ENCODE measurements around the gene KNTC1.
A peak's percentile ranks its signal among the peaks of the same experiment; 100 is the strongest.

KNTC1 gene

DNA sequence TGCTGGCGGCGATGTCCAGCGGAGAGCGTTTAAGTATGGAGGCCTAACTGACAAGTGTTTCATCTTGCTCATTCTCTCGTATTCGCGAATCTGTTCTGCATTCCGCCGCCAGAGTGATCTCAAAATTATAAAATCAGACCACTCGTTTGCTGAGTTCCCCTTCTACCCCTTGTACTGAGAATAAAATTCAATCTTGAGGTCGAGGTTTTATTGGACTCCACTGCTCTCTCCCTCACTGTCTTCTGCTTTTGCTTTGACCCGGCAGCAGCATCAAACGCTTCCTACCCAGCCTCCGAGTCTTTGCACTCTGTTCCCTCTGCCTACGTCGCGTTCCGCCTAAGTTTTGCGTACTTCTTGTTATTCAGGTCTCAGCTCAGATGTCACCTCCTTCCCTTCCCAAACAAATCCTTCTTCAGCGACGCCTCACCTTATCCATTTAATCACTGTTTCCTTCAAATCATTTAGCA is 462 bp downstream of the KNTC1 start (continued):
- TF ChIP-seq ZNF518A (tag by site-specific recombination; conservative IDR thresholded peaks at IDR 0.05; ENCODE audit: low read depth): no peak
- no peak for TF ChIP-seq ZSCAN5A (tag by site-specific recombination; IDR thresholded peaks at IDR 0.05)
- no peak for TF ChIP-seq ZNF621 (tag by site-specific recombination; IDR thresholded peaks at IDR 0.05)
- no peak for TF ChIP-seq ZBTB48 (tag by site-specific recombination; IDR thresholded peaks at IDR 0.05)
- TF ChIP-seq ZNF157 (tag by site-specific recombination; IDR thresholded peaks at IDR 0.05): no peak
- no peak for TF ChIP-seq FEZF1 (tag by site-specific recombination; IDR thresholded peaks at IDR 0.05)
- TF ChIP-seq TSHZ1 (tag by site-specific recombination; IDR thresholded peaks at IDR 0.05; ENCODE audit: borderline replicate concordance): no peak
- TF ChIP-seq ZNF239 (tag by site-specific recombination; IDR thresholded peaks at IDR 0.05): 0 out of 2 replicates have a peak, but pooled peaks have one; percentile 52
- TF ChIP-seq ZFP3 (tag by site-specific recombination; IDR thresholded peaks at IDR 0.05; ENCODE audit: low read depth): no peak
- TF ChIP-seq ZNF624 (tag by site-specific recombination; IDR thresholded peaks at IDR 0.05): no peak
- TF ChIP-seq, protein P1, sequence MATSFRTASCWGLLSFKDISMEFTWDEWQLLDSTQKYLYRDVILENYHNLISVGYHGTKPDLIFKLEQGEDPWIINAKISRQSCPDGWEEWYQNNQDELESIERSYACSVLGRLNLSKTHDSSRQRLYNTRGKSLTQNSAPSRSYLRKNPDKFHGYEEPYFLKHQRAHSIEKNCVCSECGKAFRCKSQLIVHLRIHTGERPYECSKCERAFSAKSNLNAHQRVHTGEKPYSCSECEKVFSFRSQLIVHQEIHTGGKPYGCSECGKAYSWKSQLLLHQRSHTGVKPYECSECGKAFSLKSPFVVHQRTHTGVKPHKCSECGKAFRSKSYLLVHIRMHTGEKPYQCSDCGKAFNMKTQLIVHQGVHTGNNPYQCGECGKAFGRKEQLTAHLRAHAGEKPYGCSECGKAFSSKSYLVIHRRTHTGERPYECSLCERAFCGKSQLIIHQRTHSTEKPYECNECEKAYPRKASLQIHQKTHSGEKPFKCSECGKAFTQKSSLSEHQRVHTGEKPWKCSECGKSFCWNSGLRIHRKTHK (tag by site-specific recombination; IDR thresholded peaks at IDR 0.05): no peak
- TF ChIP-seq GLIS1 (tag by site-specific recombination; IDR thresholded peaks at IDR 0.05): no peak
- no peak for TF ChIP-seq ZNF768 (tag by site-specific recombination; IDR thresholded peaks at IDR 0.05)
- TF ChIP-seq, protein P2, sequence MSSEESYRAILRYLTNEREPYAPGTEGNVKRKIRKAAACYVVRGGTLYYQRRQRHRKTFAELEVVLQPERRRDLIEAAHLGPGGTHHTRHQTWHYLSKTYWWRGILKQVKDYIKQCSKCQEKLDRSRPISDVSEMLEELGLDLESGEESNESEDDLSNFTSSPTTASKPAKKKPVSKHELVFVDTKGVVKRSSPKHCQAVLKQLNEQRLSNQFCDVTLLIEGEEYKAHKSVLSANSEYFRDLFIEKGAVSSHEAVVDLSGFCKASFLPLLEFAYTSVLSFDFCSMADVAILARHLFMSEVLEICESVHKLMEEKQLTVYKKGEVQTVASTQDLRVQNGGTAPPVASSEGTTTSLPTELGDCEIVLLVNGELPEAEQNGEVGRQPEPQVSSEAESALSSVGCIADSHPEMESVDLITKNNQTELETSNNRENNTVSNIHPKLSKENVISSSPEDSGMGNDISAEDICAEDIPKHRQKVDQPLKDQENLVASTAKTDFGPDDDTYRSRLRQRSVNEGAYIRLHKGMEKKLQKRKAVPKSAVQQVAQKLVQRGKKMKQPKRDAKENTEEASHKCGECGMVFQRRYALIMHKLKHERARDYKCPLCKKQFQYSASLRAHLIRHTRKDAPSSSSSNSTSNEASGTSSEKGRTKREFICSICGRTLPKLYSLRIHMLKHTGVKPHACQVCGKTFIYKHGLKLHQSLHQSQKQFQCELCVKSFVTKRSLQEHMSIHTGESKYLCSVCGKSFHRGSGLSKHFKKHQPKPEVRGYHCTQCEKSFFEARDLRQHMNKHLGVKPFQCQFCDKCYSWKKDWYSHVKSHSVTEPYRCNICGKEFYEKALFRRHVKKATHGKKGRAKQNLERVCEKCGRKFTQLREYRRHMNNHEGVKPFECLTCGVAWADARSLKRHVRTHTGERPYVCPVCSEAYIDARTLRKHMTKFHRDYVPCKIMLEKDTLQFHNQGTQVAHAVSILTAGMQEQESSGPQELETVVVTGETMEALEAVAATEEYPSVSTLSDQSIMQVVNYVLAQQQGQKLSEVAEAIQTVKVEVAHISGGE (tag by site-specific recombination; conservative IDR thresholded peaks at IDR 0.05; ENCODE audit: low read depth): no peak
- no peak for TF ChIP-seq ZNF121 (tag by site-specific recombination; IDR thresholded peaks at IDR 0.05)
- TF ChIP-seq SP2 (tag by site-specific recombination; IDR thresholded peaks at IDR 0.05): no peak
- TF ChIP-seq KLF16 (tag by site-specific recombination; IDR thresholded peaks at IDR 0.05): no peak
- TF ChIP-seq PBX3 (CRISPR knock-in tag; IDR thresholded peaks at IDR 0.05): no peak
- no peak for TF ChIP-seq SP7 (tag by site-specific recombination; IDR thresholded peaks at IDR 0.05)
- no peak for TF ChIP-seq ZIC2 (tag by site-specific recombination; IDR thresholded peaks at IDR 0.05)
- TF ChIP-seq ZSCAN30 (tag by site-specific recombination; IDR thresholded peaks at IDR 0.05): no peak
- TF ChIP-seq ZNF626 (tag by site-specific recombination; IDR thresholded peaks at IDR 0.05): no peak
- TF ChIP-seq ZNF707 (tag by site-specific recombination; IDR thresholded peaks at IDR 0.05): no peak
